Measurements from ENCODE around the gene FRMD8.

FRMD8 gene

DNA sequence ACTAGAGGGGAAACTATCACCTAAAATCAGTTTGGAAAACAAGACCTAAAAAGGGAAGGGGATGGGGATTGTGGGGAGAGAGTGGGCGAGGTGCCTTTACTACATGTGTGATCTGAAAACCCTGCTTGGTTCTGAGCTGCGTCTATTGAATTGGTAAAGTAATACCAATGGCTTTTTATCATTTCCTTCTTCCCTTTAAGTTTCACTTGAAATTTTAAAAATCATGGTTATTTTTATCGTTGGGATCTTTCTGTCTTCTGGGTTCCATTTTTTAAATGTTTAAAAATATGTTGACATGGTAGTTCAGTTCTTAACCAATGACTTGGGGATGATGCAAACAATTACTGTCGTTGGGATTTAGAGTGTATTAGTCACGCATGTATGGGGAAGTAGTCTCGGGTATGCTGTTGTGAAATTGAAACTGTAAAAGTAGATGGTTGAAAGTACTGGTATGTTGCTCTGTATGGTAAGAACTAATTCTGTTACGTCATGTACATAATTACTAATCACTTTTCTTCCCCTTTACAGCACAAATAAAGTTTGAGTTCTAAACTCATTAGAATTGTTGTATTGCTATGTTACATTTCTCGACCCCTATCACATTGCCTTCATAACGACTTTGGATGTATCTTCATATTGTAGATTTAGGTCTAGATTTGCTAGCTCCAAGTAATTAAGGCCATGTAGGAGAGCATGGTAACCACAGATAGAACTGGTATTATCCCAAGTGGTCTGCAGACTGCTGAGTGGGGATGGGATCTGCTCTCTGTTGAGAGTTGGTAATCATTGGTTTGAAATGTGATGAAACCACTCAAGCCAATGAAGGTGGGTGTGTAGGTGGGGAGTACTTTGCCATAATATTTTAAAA lies 39.8 kb downstream of the FRMD8 start:
- no peak for DNase-seq

- DNase-seq: no peak
Measured at GRCh38 chr11:65426839-65427690, 40.6 kb downstream of the FRMD8 start.

DNA sequence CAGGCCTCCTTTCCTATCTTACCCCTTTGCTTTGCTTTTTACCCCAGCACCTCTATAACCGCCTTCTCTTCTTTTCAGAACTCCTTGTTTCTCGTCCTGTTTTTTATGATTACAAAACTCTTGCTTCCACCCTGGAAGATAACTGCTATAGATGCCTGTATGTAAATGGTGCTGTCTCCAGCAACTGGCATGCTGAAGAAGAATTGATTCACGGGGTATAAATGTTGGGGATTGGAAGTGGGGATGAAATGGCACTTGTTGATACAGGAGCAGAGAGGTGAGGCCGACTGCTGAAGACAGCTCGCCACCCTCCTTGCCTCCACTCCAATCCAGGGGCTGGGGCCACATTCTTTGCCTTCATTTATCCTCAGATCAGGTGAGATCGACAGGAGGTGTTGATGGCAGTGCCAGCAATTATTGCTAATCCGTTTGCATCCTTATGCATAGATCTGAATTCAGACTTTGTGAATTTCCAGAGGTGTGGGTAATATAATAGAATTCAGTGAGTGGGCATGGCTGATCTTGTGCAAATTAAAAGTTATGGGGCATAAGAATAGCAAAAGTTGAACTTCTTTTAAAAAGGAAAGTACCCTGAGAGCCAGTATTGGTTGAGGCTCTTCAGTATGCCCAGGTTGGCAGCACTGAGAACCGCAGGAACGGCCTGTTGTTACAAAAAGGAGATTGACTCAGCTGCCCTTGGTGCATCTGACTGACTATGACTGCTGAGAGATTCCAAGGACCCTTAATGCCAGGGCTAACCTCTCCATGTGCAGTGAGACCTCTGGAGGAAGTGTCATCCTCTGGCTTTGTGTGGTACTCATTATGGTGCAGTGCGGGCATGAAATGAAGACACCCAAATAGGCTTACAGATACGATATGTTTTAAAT lies 41.5 kb downstream of the FRMD8 start:
- no peak for DNase-seq

DNA sequence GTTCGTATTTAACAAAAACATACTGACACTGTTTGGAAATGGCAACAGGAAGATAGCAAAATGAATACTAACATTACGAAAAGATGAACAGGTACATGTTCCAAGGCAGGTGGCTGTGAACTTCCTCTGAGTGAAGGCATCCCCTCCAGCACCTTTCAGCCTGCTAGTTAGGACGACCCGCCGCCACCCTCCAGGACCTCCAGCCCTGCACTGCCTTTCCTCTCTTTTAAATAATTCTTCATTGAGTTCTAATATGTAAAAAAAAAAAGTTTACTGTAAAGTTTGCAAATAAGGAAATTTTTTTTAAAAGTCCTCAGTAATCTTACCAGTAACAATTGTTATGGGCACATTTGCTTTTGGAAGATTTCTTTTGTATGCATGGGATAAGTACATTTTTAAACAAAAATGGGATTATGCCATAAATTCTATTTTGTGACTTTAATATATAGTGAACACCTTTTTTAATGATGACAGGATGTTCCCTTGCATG lies 42.2 kb downstream of the FRMD8 start:
- DNase-seq: no peak

DNA sequence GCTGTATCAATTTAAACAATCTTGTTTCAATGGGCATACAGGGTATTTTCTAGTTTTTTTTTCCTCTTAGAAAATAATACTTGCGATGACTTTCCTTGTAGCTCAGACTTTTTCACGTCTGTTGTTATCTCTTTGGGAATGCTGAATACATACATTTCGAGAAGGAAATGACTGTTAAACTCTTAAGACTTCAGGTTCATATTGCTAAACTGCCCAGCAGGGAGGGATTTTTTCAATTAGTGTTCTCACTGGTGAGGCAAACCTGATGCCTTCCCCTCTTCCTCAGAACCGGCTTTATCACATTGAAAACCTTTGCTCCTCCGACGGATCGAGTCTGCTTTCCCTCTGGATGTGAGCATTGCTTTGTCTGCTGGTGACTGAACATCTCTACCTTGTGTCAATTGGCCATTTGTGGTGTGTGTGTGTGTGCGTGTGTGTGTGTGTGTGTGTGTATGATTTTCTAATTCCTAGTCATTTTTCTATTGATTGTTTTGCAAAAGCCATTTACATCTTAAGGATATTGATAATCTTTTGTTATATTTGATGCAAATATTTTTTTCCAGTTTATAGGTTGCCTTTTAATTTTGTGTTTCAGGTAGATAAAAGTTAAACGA lies 42.7 kb downstream of the FRMD8 start:
- no peak for DNase-seq

DNA sequence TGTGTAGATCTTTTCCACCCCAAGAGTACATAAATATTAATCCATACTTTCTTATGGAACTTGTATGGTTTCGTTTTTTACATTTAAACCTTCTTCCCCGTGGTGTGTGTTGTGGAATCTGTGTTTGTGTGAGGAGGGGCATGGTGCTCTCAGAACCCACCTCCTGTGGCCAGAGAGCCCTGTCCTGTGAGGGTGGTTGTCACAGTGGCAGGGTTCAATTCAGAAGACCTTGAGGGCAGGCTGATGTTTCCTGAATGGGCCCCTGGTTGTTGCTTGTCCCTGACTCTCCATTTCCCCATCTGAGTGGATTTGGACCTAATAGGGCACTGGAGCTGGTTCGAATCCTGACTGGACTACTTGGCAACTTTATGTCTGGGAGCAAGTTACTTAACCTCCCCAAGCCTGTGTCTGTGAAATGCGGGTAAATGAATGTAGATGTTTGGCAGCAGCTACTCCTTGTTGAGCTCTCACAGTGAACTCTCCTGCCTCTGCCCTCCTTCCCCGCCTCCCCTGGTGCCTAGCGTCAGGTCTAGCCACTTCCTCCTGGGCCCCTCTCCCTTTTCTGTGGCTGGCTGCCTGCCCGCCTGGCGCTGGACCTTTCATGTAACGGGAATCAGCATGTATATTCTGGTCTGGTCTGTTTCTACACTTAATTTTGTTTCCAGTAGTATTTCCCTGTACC lies 43.4 kb downstream of the FRMD8 start:
- no peak for DNase-seq

DNA sequence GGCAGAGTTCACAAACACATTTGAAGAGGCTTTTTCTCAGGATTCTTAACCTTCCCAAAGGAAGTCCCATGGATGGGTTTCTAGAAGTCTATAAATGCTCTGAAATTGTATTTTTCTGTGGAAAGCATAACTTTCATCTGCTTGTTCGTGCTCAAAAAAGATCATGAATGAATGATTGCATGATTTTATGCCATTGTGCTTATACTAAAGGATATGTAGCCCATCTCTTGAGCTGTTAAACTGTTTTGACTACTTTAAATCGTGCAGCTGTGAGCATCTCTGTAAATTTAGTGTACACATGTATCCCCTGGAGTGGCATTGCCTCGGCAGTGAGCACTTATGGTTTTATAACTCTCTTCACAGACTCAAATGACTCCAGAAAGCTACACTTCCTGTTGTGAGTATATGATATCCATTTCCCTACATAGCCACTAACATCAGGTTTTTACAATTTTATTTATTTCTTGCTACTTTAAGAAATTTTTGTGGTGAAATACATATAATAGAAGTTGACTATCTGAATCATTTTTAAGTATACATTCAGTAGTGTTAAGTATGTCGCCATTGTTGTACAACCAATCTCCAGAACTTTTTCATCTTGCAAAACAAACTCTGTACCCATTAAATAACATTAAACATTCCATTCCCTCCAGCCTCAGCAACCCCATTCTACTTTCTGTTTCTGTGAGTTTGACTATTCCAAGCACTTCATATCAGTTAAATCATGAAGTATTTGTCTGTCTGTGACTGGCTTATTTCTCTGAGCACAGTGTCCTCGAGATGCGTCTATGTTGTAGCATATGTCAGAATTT lies 44.2 kb downstream of the FRMD8 start:
- no peak for DNase-seq

- no peak for DNase-seq
Measured at GRCh38 chr11:65431451-65432099, 45.1 kb downstream of the FRMD8 start.

- DNase-seq: no peak
Measured at GRCh38 chr11:65432100-65432650, 45.7 kb downstream of the FRMD8 start.

DNA sequence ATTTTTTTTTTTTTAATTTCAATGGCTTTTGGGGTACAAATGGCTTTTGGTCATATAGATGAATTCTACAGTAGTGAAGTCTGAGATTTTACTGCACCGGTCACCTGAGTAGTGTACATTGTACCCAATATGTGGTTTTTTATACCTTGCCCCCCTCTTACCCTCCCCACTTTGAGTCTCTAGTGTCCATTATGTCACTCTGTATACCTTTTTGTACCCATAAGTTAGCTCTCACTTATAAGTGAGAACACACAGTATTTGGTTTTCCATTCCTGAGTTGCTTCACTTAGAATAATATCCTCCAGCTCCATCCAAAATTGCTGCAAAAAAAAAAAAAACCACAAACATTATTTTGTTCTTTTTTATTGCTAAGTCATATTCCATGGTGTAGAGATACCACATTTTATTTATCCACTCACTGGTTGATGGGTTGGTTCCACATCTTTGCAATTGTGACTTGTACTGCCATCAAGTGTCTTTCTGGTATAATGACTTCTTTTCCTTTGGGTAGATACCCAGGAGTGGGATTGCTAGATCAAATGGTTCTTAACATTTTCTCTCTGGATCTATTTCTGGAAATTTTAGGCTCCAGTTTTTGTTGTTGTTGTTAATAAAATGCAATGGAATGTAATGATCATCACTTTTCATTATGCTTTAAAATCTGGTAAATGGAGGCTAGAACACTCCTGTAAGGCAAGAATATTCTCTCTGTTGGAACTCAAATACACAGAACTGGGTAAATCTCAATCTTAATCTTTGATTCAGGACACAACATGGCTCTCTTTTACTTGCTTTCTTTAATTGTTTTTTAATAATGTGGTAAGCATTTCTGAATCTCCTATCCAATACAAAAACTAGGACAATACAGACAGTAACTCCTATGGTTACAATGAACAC lies 46.5 kb downstream of the FRMD8 start:
- no peak for DNase-seq

DNA sequence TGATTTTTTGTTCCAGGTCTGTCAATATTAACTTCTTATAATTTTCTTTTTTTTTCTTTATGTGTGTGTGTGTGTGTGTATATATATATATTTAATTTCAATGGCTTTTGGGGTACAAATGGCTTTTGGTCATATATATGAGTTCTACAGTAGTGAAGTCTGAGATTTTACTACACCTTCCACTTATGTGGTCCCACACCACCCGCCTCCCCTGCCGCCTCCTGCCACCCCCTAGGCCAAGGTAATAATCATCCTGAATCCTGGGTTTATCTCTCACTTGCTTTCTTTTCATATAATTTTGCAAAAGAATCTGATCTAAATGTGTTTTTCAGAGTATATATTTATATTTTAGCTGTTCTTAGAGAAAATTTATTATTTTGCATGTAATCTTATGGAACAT lies 47.2 kb downstream of the FRMD8 start:
- no peak for DNase-seq

DNA sequence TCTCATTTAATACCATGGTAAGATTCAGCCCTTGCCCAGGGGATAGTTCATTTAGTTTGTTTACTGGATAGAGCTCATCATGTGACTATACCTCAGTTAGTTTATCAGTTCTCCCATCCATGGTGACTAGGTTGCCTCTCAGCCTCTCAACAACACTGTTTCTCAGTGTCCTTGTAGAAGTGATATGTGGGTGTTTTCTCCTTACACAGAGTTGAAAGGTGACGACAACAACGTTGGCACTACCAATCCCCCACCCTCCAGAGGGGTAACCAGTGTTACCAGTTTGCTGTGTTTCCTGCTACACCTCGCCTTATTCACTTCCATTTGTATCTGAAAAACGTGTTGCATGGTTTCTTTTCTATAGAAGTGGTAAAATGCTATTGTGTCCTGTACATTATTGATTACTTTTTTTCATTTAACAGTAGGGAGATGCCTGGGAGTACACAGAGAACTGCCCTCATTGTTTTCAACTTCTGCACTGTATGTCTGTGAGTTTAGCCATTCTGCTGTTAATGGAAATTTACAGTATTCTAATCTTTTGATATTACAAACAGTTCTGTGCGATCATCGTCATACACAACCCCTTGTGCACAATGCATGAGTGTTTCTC lies 47.7 kb downstream of the FRMD8 start:
- DNase-seq: no peak

GRCh38 chr11:65434667-65435410 lies 48.4 kb downstream of the FRMD8 start:
- no peak for DNase-seq

DNA sequence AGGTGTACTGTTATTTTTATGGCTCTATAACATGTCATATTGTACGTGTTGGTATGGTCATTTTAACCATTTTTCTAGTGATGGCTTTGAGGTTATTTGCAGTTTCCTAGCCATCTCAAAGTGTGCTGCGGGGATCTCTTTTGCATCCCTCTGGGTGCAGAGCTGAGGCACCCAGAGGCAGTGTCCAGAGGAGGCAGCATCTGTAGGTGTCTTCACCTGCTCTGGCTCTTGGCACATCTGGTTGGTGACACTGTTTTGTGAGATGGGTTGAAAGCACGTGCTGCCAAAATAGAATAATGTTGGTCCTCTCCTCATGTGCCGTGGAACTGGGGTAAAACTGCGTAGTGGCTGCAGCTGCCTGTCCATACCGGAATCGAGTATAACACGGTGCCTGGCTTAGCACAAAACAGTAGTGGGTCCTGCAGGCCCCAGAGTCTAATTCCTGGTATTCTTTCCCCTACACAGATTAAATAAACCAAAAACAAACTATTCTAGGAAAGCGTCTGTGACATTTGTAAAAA lies 49.0 kb downstream of the FRMD8 start:
- no peak for DNase-seq

DNA sequence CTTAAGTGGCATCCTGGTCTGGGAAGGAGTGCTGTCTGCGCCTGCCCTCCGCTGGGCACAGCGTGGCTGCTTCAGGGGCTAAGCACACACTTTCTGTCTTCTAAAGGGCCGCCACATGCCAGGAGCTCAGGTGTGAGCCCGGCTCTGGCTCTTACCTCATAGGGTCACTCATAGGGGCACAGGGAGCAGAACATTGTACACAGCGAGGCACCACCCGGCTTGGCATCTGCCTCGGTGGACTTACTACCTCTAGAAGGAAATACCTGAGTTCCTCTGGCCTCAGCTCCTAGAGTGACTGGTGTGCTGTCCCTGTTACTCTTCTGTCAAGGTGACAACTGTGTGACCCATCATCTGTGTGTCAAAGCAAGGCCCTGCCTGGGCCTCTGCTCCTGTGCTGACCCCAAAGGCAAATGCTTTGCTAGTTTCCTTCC lies 49.6 kb downstream of the FRMD8 start:
- DNase-seq: no peak

- DNase-seq: no peak
Measured at GRCh38 chr11:65436412-65437032, 50.1 kb downstream of the FRMD8 start.

Measured in NCI-H2171 (cell line).